G401.6 (cell line): ENCODE results near the gene SGSM1.
"Not testable (repeated sequence)": the region's sequence is repeated elsewhere in the genome, so short reads cannot be mapped to it uniquely, and the experiment has no call there.

Experiments used
- FAIRE-seq: peaks from 2 replicates; lab custom pipeline; 2012; peaks lifted over from hg19 to GRCh38; lab: Jason Lieb, UNC

SGSM1 gene

GRCh38 chr22:24905909-24906308 lies 99.9 kb downstream of the SGSM1 start:
- no peak for FAIRE-seq

DNA sequence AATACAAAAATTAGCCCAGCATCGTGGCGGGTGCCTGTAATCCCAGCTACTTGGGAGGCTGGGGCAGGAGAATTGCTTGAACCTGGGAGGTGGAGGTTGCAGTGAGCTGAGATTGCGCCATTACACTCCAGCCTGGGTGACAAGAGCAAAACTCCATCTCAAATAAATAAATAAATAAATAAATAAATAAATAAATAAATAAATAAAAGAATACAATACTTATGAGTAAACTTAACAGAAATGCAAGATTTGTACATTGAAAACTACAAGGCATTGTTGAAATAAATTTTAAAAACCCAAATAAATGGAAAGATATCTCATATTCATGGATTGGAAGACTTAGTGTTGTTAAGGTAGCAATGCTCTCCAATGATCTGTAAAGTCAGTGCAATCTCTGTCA lies 101.1 kb downstream of the SGSM1 start:
- FAIRE-seq, result not testable (repeated sequence)

DNA sequence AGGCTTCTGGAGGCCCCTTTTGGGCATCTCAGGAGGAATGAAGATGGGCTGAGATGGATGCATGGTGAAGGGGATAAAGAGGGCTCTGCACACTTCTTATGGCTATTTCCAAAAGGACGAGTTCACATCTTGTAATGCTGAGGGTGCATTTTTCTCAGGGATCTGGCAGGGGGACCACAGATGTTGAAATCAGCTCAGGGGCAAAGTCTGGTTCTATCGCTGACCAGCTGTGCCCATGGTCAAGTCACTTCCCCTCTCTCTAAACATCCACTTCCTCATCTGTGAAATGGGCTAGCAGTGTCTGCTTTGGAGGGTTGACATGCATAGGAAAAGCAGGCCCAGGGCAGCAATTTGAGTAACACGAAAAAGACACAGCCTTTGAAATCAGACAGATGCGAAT lies 114.0 kb downstream of the SGSM1 start:
- FAIRE-seq, result no peak

- no peak for FAIRE-seq
Measured at GRCh38 chr22:24925586-24926427, 119.8 kb downstream of the SGSM1 start.

GRCh38 chr22:24926428-24926725 lies 120.4 kb downstream of the SGSM1 start:
- no peak for FAIRE-seq

- FAIRE-seq, result no peak
Measured at GRCh38 chr22:24926849-24927579, 121.0 kb downstream of the SGSM1 start.

GRCh38 chr22:24928322-24928721 lies 122.3 kb downstream of the SGSM1 start:
- no peak for FAIRE-seq

GRCh38 chr22:24930678-24931077 lies 124.7 kb downstream of the SGSM1 start:
- no peak for FAIRE-seq

- no peak for FAIRE-seq
Measured at GRCh38 chr22:24935771-24936483, 129.9 kb downstream of the SGSM1 start.

- FAIRE-seq, result peak; percentile 3
Measured at GRCh38 chr22:24937114-24937513, 131.1 kb downstream of the SGSM1 start.

DNA sequence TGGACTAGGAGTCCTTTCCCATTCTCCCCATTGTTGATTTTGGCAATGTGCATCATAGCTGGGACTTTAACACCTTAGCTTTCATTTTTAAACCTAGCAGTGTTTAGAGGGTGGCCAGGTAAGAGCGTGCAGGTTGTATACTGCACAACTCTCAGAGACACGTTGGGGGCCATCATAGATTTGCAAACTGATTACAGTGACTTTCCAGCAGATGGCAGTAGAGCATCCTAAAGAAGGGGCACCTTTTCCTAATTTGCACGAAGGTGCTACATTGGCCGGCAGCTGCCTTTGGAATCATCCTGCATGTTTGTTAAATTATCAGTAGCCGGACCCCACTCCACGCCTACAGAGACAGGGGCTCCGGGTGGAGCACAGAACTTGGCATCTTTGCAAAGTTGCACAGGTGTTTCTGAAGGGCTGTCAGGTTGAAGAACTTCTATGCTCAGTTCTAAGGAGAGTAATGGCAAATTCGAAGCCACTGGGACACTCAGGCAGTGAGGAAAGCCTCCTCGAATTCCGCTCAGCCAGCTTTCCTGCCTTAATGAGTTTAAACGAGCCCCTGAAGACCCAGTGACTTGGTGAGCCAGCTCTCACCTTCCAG lies 132.8 kb downstream of the SGSM1 start:
- peak; percentile 83 for FAIRE-seq

GRCh38 chr22:24942301-24942700 lies 136.3 kb downstream of the SGSM1 start:
- no peak for FAIRE-seq

GRCh38 chr22:24944217-24944937 lies 138.4 kb downstream of the SGSM1 start:
- no peak for FAIRE-seq

- no peak for FAIRE-seq
Measured at GRCh38 chr22:24945430-24945829, 139.4 kb downstream of the SGSM1 start.

- no peak for FAIRE-seq
Measured at GRCh38 chr22:24947383-24947782, 141.4 kb downstream of the SGSM1 start.

GRCh38 chr22:24947881-24948280 lies 141.9 kb downstream of the SGSM1 start:
- no peak for FAIRE-seq

DNA sequence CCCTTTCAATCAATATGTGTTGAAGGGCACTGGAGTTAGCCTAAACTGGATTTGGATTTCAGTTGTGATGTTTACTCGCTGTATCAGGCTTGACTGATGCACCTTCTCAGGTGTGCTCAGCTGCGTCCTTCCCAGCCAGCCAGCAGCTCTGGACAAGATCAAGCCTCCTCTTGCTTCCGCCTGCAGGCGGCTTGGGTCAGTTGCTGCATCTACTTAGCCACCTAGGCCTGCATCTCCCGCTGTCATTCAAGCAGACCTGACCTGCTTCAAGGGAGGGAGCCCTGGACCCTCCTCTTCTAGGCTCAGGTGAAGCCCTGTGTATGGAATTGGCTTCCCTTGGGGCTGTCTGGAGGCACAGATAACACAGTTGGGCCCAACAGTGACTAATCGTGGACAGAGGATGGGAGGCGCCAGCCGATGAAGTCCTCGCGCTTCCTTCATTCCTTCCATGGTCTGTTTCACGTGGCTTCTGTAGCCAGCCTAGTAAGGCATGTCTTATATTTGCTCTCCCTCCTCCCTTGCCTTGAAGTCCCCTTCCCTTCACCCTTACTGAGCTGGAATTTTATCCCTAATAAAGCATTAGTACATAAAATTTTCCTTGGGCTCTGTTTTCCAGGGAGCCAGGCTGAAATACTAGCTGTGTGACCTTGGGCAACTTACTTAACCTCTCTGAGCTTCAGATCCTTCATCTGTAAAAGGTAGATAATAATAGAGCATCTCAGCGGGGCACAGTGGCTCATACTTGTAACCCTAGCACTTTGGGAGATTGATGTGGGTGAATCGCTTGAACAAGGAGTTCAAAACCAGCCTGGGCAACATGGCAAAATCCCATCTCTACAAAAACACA lies 142.6 kb downstream of the SGSM1 start:
- FAIRE-seq, result no peak

GRCh38 chr22:24950272-24950902 lies 144.4 kb downstream of the SGSM1 start:
- no peak for FAIRE-seq

DNA sequence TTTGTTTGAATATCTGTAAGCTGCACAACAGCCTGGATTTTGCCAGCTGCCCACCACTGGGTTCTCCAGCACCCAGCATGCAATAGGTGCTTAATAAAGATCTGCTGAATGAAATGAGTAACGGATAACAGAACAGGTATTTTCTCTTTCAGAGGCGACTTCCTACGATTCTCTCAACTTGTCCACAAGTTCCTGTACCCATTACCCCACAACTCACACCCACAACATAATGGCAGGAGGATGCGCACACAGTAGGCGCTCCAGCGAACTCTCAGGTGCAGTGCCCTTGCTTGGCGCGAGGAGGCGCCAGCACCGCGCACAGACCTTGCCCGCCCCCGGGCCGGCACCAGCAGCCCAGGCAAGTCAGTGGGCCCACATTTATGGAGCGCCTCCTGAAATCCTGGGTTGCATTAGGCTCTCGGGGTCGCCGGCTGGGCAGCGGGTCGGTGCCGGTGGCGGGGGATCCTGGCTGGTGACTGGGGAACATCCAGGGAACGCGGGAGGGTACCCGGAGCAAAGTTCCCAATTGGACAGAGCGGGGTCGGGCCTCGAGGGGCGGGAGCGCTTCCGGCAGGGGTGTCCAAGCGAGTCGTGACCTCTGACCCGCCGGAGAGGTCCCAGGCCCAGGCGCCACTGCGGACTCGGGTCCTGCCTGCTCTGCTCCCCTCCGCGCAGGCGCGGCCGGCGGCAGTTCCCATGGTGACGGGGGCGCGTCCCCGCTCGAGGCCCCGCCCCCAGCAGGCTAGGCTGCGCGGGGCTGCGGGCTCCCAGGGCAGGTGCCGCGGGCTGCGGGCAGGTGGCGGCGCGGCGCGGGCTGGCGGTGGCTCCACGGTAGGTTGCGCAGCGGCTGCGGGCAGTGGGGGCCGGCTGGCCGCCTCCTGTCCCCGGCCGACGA lies 146.2 kb downstream of the SGSM1 start, which contains the start of gene KIAA1671:
TSS of gene KIAA1671 (plus strand) at position 775 of the 895 bp plus-strand sequence. CDS start 75,284 bp downstream, outside the sequence.
- no peak for FAIRE-seq
